ENCODE data around the gene IFNB1.

GRCh38 chr9:21097817-21098216 is 20.1 kb upstream of the IFNB1 start:
- TF ChIP-seq POLR2AphosphoS5 (IDR thresholded peaks at IDR 0.05; ENCODE audit: low read depth, low read length) (no peak), POLR2A (IDR thresholded peaks at IDR 0.05; ENCODE audit: low read depth, low read length) (no peak), TAF1 (IDR thresholded peaks at IDR 0.05; ENCODE audit: low read depth, low read length) (no peak), SPI1 (IDR thresholded peaks at IDR 0.05; ENCODE audit: low read depth, low read length) (peak; percentile 9; the same call in 1 of the 2 replicates), POU2F2 (IDR thresholded peaks at IDR 0.05; ENCODE audit: low read depth, low read length) (no peak), PAX5 (IDR thresholded peaks at IDR 0.05; ENCODE audit: insufficient read depth, low read length, severe bottlenecking) (no peak)

Data from GM12891 (cell line).